Erythroblast (primary cell): ENCODE measurements around the gene NUFIP2.

ENCODE experiments used
- GATA1 ChIP-seq: IDR thresholded peaks from 2 replicates; pipeline ENCODE4 v1.6.1; 2011; ENCODE audit warnings: low read depth, mild to moderate bottlenecking, control low read depth, low read length, moderate library complexity
- POLR2A ChIP-seq: IDR thresholded peaks from 2 replicates; pipeline ENCODE4 v1.6.1; 2011; ENCODE audit warnings: mild to moderate bottlenecking, low read length

GRCh38 chr17:29238133-29238850 is 55.7 kb downstream of the NUFIP2 start:
- TF ChIP-seq POLR2A (no peak), GATA1 (no peak)
